Adrenal gland (tissue), 12 donors: Measurements from ENCODE around the gene ST3GAL3. TPM values are rescaled to one million over a fixed set of nuclear protein-coding genes. Genes with fewer than 3 reads are reported as not detected.

Source experiments
- DNase-seq, 7 donors: peaks; one replicate each; pipeline ENCODE4 v3.0.0-alpha.2; 2019 to 2020
- H3K27ac ChIP-seq, 5 donors: fragments of 200-600 bp; sonication (generic) in 4 of 5; 1 replicate in 3 of 5; 2 replicates in 2 of 5; pipeline versions ENCODE4 v1.5.1 to v1.8.0; 2016 to 2020; ENCODE audit warnings: mild to moderate bottlenecking in 1 of 5
- H3K27me3 ChIP-seq: fragments of 200-600 bp; 2 replicates; pipeline ENCODE4 v1.8.0; 2021
- H3K36me3 ChIP-seq, 2 donors: fragments of 200-600 bp; replicated peaks in 1 of 2; 1 replicate in 1 of 2; 2 replicates in 1 of 2; pipeline versions ENCODE4 v1.5.1 to v1.8.0; 2018 to 2022
- H3K4me1 ChIP-seq, 2 donors: fragments of 200-600 bp; replicated peaks in 1 of 2; 1 replicate in 1 of 2; 2 replicates in 1 of 2; pipeline versions ENCODE4 v1.5.1 to v1.8.0; 2018 to 2021
- H3K4me3 ChIP-seq, 4 donors: fragments of 200-600 bp; sonication (generic) in 3 of 4; one replicate each; pipeline ENCODE4 v1.5.1; 2016 to 2018
- H3K9me3 ChIP-seq, 3 donors: fragments of 200-600 bp; sonication (generic) in 1 of 3; replicated peaks in 1 of 3; 1 replicate in 2 of 3; 2 replicates in 1 of 3; pipeline versions ENCODE4 v1.5.1 to v1.8.0; 2016 to 2021
- CTCF ChIP-seq, 6 experiments: fragments of 450-650 bp in 4 of 6; fragments of 200-600 bp in 2 of 6; sonication (generic) in 1 of 6; IDR thresholded peaks; 1 replicate in 5 of 6; 2 replicates in 1 of 6; pipeline versions ENCODE4 v1.5.1 to v1.8.0; 2016 to 2021; ENCODE audit warnings: antibody characterized with exemption in 6 of 6, mild to moderate bottlenecking in 2 of 6, moderate library complexity in 1 of 6
- POLR2A ChIP-seq, 2 donors: fragments of 450-650 bp; IDR thresholded peaks; one replicate each; pipeline ENCODE4 v1.6.1; 2017; ENCODE audit warnings: antibody characterized with exemption in 2 of 2, mild to moderate bottlenecking in 2 of 2, moderate library complexity in 1 of 2
- WGBS, 4 donors: extraction: QIAGEN DNeasy Blood & Tissue Kit in 2 of 4; methylation state at CpG; one replicate each; pipeline versions ENCODE4 v1.1.5 to v1.1.7; 2013 to 2017; 5-methylcytosine and 5-hydroxymethylcytosine counted together
- intact Hi-C, 2 donors: fragments of 100-400 bp; cut with DNase I; formaldehyde crosslinking; loops; one replicate each; pipeline versions ENCODE4 v1.14.1 to v1.15.0; 2022 to 2023
- polyA plus RNA-seq, 3 donors: library from polyadenylated mRNA; stranded (reverse); fragments of 200-250 nt in 2 of 3; fragments of 350-450 nt in 1 of 3; fragmentation: Illumina TruSeq in 1 of 3; extraction: RNeasy Lipid Tissue Mini Kit (QIAGEN cat#74804) in 1 of 3; gene quantifications; one replicate each; pipeline ENCODE4 v1.2.3, GENCODE V29; 2013 to 2014
- total RNA-seq, 9 donors: library from RNA; depleted of rRNA in 4 of 9; stranded (reverse); fragments of >200 nt in 4 of 9; fragments of 120-200 nt in 1 of 9; fragmentation: NEBNext Ultra II Directional in 1 of 9; extraction: Animal tissue kit (Norgen Biotek cat#: 25700) in 1 of 9; gene quantifications; one replicate each; pipeline versions ENCODE4 v1.1.0 to v1.2.4, GENCODE V29; 2013 to 2023
- donor health status: healthy with polysubstance abuse.
- donor health status: Bipolar disorder and iron deficiency.
- donor health status: DM: yes; HTN: yes; CAD: no.
- donor health status: DM: no; HTN: no; CAD: no.
- donor health status: DM: no; HTN: no; CAD: no.
- donor health status: DM: yes; HTN: yes; CAD: no.

Gene ST3GAL3
- total and polyA plus RNA-seq, 12 donors: 15.6 to 47.5 (median 27.7) TPM

- Histone ChIP-seq H3K4me3 (no peak overlapping the region), H3K36me3 (peaks cover 0 to 100% of the 10 kb centered on the region in 2 donors), H3K9me3 (no peaks in the 10 kb centered on the region), H3K27ac (no peak overlapping the region), H3K4me1 (no peaks in the 10 kb centered on the region), H3K27me3 (no peaks in the 10 kb centered on the region)
- WGBS, 4 donors: 85 to 90% (median 88%) methylated on average over 4 of the region's 4 CpGs
- no peak for DNase-seq
- intact Hi-C loops: no loop called here
- TF ChIP-seq POLR2A (IDR thresholded peaks at IDR 0.05): no peak
- no peak for TF ChIP-seq CTCF (IDR thresholded peaks at IDR 0.05)
Measured at GRCh38 chr1:43664369-43664768, 43.0 kb upstream of the ST3GAL3 start.

DNA sequence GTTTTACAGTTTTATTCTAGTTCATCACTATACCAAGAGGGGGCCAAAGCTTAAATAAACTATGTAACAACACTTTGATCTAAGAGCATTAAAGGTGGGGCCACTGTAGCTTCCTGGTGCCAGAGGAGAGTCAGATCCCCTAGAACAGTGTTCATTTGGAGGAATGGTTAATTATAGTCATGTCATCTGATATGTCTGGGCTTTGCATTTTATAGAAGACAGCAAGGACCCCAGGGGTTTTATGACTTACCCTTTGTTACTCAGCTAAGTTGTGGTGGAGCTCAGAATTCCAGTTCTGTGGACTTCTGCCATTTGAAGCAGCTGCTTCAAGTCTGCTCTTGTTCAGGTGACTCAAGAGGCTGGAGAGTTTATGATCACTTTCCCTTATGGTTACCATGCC, 40.7 kb upstream of the ST3GAL3 start:
- no peaks in the 10 kb centered on the region for H3K9me3 ChIP-seq
- intact Hi-C loops: no loop called here
- DNase-seq: no peak

GRCh38 chr1:43668956-43669355, 38.4 kb upstream of the ST3GAL3 start:
- Histone ChIP-seq H3K27ac (no peak overlapping the region), H3K9me3 (no peaks in the 10 kb centered on the region), H3K36me3 (peaks cover 0 to 99% of the 10 kb centered on the region in 2 donors), H3K4me1 (peaks cover 7 to 13% of the 10 kb centered on the region in 2 donors), H3K27me3 (no peaks in the 10 kb centered on the region), H3K4me3 (no peak overlapping the region)
- no peak for TF ChIP-seq CTCF (IDR thresholded peaks at IDR 0.05)
- TF ChIP-seq POLR2A (IDR thresholded peaks at IDR 0.05): no peak
- intact Hi-C loops: no loop called here
- 73 to 81% (median 76%) methylated on average over 5 to 7 of the region's 7 CpGs for WGBS, 4 donors
- no peak for DNase-seq

More for the DNA sequence above, 40.7 kb upstream of the ST3GAL3 start:
- no peak overlapping the region for H3K4me3 ChIP-seq
- H3K27me3 ChIP-seq: no peaks in the 10 kb centered on the region
- peaks cover 0 to 99% of the 10 kb centered on the region in 2 donors for H3K36me3 ChIP-seq
- no peak overlapping the region for H3K27ac ChIP-seq
- TF ChIP-seq CTCF (IDR thresholded peaks at IDR 0.05): no peak
- no peak for TF ChIP-seq POLR2A (IDR thresholded peaks at IDR 0.05)
- H3K4me1 ChIP-seq: peaks cover 6 to 7% of the 10 kb centered on the region in 2 donors

GRCh38 chr1:43669878-43670277, 37.5 kb upstream of the ST3GAL3 start:
- Histone ChIP-seq H3K27me3 (no peaks in the 10 kb centered on the region), H3K4me1 (peaks cover 7 to 13% of the 10 kb centered on the region in 2 donors), H3K9me3 (no peaks in the 10 kb centered on the region), H3K27ac (no peak overlapping the region), H3K4me3 (no peak overlapping the region), H3K36me3 (peaks cover 0 to 97% of the 10 kb centered on the region in 2 donors)
- intact Hi-C loops: no loop called here
- TF ChIP-seq POLR2A (IDR thresholded peaks at IDR 0.05) (no peak), CTCF (IDR thresholded peaks at IDR 0.05) (no peak)
- DNase-seq: no peak
- WGBS, 4 donors: 91 to 100% (median 94%) methylated on average over 5 of the region's 5 CpGs
